Fibroblast of pulmonary artery (primary cell): ENCODE results near the gene ADAMTS8.
"Not testable (repeated sequence)": the region's sequence is repeated elsewhere in the genome, so short reads cannot be mapped to it uniquely, and the experiment has no call there.

ENCODE experiments used
- DNase-seq: peaks from one replicate; pipeline ENCODE4 v3.0.0-alpha.2; 2010; ENCODE audit warnings: low read depth
- H3K4me3 ChIP-seq: replicated peaks from 2 replicates; pipeline ENCODE4 v1.5.1; 2011; ENCODE audit warnings: low read depth, mild to moderate bottlenecking, control low read depth, low read length, moderate library complexity
- TF ChIP-seq, protein P1 (sequence below): IDR thresholded peaks from 2 replicates; pipeline ENCODE4 v1.5.1; 2011; ENCODE audit warnings: mild to moderate bottlenecking, control low read depth, low read length, inconsistent platforms; ENCODE audit errors: missing control alignments

The ADAMTS8 gene

DNA sequence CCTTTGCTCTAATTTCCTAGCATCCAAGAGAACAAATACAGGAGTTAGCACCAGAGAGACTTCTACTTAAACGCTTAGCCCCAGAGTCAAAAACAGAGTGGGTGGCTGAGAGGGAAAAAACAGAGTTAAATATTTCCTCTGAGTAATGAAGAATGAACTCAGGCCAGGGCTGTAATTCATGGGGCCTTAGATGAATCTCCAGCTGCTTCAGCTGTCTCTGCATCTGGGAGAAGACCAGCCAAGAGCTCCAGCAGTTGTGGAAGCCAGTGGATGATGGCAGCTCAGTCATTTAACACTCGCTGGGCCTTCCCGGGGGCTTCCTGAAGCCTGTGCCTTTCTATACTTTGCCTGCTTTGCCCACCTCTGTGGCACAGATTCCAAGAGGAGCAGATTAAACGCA is 14.3 kb upstream of the ADAMTS8 start:
- TF ChIP-seq, protein P1, sequence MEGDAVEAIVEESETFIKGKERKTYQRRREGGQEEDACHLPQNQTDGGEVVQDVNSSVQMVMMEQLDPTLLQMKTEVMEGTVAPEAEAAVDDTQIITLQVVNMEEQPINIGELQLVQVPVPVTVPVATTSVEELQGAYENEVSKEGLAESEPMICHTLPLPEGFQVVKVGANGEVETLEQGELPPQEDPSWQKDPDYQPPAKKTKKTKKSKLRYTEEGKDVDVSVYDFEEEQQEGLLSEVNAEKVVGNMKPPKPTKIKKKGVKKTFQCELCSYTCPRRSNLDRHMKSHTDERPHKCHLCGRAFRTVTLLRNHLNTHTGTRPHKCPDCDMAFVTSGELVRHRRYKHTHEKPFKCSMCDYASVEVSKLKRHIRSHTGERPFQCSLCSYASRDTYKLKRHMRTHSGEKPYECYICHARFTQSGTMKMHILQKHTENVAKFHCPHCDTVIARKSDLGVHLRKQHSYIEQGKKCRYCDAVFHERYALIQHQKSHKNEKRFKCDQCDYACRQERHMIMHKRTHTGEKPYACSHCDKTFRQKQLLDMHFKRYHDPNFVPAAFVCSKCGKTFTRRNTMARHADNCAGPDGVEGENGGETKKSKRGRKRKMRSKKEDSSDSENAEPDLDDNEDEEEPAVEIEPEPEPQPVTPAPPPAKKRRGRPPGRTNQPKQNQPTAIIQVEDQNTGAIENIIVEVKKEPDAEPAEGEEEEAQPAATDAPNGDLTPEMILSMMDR = no peak
- no peak overlapping the region for H3K4me3 ChIP-seq
- DNase-seq = no peak

DNA sequence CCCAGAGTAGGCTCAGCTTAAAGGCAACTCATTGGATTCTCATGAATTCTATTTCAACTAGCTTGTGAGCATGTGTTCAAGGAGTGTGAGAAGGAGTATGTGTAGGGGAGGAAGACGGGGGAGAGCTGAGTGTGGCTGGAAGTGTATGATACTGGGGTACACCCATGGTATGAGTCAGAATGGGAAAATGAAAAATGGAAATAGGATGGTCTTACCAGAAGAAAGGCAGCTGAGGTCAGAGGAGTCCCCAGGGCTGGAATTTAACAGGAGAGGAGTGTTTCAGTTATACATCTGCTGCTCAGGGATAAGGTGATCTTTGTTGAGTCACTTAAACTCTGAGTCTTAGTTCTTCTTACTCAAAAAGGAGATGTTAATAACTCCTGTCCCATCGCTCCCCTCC is 13.3 kb upstream of the ADAMTS8 start:
- DNase-seq = no peak
- TF ChIP-seq, protein P1 = no peak
- H3K4me3 ChIP-seq = no peak overlapping the region

DNA sequence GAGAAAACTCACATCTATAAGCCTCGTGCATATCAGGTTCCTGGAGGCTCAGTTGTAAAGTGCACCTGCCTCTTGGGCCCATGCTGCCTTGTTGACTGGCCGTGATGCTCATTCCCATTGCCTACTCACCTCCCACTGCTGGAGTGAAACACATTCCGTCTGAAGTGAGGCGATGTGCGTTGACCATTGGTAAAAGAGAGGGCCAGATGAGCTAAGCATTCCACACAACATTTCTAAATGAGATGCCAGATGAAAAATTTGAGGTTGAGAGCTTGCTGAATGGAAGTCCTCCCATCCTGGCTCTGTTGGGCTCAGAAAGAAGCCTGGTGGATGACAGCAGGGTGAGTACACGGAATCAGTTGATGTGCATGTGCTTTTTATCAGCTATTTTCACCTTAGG is 11.5 kb upstream of the ADAMTS8 start:
- no peak for DNase-seq
- TF ChIP-seq, protein P1 = no peak
- H3K4me3 ChIP-seq = no peak overlapping the region

DNA sequence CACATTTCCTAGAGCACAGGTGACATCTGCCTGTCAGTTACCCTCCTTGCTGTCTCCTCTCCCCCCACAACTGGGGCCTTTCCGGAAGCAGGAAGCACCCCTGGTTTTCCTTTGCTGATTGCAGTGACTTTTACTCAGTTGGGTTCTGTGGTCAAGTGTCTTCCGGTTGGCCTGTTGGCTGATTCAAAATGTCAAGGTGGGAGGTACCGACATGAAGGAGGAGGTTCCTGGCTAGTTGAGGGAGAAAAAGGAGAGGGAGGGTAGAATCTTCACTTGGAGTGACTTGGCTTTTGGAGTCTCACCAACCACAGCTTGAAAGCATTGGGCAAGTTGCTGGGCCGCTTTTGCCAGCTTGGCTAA is 10.7 kb upstream of the ADAMTS8 start:
- TF ChIP-seq, protein P1 = no peak
- no peak for DNase-seq
- no peak overlapping the region for H3K4me3 ChIP-seq

DNA sequence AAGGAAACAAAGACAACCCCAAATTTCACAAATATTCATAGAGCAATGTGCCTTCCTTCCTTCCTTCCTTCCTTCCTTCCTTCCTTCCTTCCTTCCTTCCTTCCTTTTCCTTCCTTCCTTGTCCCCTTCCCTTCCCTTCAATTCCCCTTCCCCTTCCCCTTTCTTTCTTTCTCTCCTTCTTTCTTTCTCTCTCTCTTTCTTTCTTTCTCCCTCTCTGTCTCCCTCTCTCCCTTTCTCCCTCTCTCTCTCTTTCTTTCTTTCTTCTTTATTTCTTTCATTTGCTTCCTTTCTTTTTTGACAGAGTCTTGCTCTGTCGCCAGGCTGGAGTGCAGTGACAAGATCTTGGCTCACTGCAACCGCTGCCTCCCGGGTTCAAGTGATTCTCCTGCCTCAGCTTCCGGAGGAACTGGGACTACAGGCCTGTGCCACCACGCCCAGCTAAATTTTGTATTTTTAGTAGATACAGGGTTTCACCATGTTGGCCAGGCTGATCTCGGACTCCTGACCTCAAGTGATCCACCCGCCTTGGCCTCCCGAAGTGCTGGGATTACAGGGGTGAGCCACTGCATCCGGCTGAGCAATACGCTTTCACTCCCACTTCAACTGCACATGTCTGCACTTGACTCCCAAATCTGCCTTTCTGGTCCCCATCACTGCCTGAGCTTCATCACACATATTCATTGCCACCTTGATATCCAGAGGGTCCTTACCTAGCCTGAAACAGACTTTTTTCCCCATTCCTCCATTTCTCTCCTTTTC is 10.2 kb upstream of the ADAMTS8 start:
- H3K4me3 ChIP-seq, DNase-seq: not testable (repeated sequence)

DNA sequence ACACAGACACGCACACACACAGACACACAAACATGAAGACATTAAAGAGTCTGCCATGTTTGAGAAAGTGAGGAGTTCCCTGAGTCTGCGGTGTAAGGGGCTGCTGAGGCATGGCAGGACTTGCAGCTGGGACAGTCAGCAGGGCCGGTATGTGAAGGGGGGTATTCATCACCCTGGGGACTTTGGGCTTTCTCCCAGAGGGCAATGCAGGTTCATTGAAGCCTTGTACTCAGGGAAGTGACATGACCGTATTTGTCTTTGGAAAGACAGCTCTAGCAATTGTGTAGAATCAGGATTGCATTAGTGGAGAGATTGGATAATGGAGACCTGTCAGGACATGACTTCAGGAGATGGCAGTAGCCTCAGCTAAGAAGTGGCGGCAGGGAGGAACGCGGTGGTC is 9.4 kb upstream of the ADAMTS8 start:
- H3K4me3 ChIP-seq = no peak overlapping the region
- no peak for DNase-seq
- TF ChIP-seq, protein P1 = no peak

DNA sequence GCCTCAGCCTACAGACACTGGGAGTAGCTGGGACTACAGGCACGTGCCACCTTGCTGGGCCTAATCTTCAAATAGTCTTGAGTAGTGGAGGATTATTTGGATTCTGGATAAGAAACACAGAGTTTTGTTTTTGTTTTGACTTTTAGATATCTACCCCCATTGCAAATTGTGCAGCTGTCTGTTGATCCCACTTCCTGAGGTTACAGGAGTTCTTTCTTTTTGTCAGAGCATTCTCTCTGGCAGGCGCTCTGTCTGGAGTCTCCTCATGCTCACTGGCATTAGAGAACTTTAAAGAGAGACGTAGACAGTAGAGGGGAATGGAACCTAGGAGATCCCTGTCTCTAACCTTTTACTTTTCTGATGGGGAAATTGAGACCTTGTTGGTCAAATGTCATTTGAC is 7.8 kb upstream of the ADAMTS8 start:
- H3K4me3 ChIP-seq = no peak overlapping the region
- TF ChIP-seq, protein P1 = no peak
- DNase-seq = no peak
